ENCODE results near the gene SAPCD1. TPM values are rescaled to one million over a fixed set of nuclear protein-coding genes. Genes with fewer than 3 reads are reported as not detected.

SAPCD1 gene
- total RNA-seq, 1 experiment from 2014 or later: 18.2 TPM

- peak overlapping the region; percentile 72 for H3K9ac ChIP-seq (ENCODE audit: low read length)
- ChIA-PET RAD21 (ENCODE audit: low non-redundant PET in 1 of 2, low total read pairs in 2 of 2, uncharacterized antibody in 2 of 2, unreplicated experiment in 2 of 2) (interaction anchor here in 1 of 2 experiments (0.6 to 0.7 kb wide), 2 partner anchors 18 to 26 kb away, joined by 3 read pairs; partner anchors contain the start of gene ABHD16A), POLR2A (interaction anchor here (0.6 to 2.2 kb wide), 5 partner anchors 10 to 98 kb away, joined by 3 to 12 read pairs (median 8); partner anchors contain the start of genes ABHD16A, HSPA1B, LY6G5C and MSH5), CTCF (interaction anchor here (0.6 to 2.3 kb wide), 4 partner anchors 9 to 133 kb away, joined by 3 to 13 read pairs (median 8); partner anchors contain the start of gene NEU1)
- no TSS peak for BruUV-seq (replicated peaks)
- H3K4me1 ChIP-seq (ENCODE audit: control insufficient read depth in 1 of 2, insufficient read depth in 2 of 2, low read length in 2 of 2): peaks cover 12 to 35% of the 10 kb centered on the region in 2 experiments
- peak overlapping the region; percentile 70 to 72 for H3K4me3 ChIP-seq (replicated peaks in 1 of 2; ENCODE audit: low read depth in 1 of 2, low read length in 2 of 2)
- peaks cover 24% of the 10 kb centered on the region for H3K79me2 ChIP-seq (ENCODE audit: insufficient read depth, low read length)
- no peak overlapping the region for H2AFZ ChIP-seq (ENCODE audit: low read depth, low read length, poor library complexity, severe bottlenecking)
- peak overlapping the region; percentile 98 for H3K4me2 ChIP-seq (ENCODE audit: low read length)
- ATAC-seq (peak; percentile 82), DNase-seq (ENCODE audit: low read depth, low spot score) (peak; percentile 70)
- no peaks in the 10 kb centered on the region for H3K9me2 ChIP-seq (ENCODE audit: insufficient read depth)
- intact Hi-C loops (cut with micrococcal nuclease): no loop called here
- H4K20me1 ChIP-seq (ENCODE audit: insufficient read depth): no peaks in the 10 kb centered on the region; the same call in 1 of the 2 replicates
- H3K27me3 ChIP-seq (ENCODE audit: insufficient read depth, low read length): no peaks in the 10 kb centered on the region
- peaks cover 28 to 31% of the 10 kb centered on the region in 2 experiments for H3K36me3 ChIP-seq (ENCODE audit: control insufficient read depth in 1 of 2, insufficient read depth in 2 of 2, low read length in 2 of 2)
- H3K9me3 ChIP-seq (ENCODE audit: control insufficient read depth in 1 of 2, insufficient read depth in 1 of 2, low read depth in 1 of 2, low read length in 2 of 2): no peaks in the 10 kb centered on the region
- peak overlapping the region; percentile 90 for H3K27ac ChIP-seq (ENCODE audit: low read depth, low read length)
- TF ChIP-seq RAD21 (IDR thresholded peaks at IDR 0.05; ENCODE audit: low read depth): no peak
- TF ChIP-seq, protein P1, sequence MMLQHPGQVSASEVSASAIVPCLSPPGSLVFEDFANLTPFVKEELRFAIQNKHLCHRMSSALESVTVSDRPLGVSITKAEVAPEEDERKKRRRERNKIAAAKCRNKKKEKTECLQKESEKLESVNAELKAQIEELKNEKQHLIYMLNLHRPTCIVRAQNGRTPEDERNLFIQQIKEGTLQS (IDR thresholded peaks at IDR 0.05): no peak
- no peak for TF ChIP-seq POLR2A (IDR thresholded peaks at IDR 0.05; ENCODE audit: borderline replicate concordance, extremely low read depth, insufficient read depth, insufficient read length)
- no peak for TF ChIP-seq ELF1 (IDR thresholded peaks at IDR 0.05; ENCODE audit: borderline replicate concordance, low read depth)
- no peak for TF ChIP-seq TCF7L2 (IDR thresholded peaks at IDR 0.05; ENCODE audit: borderline replicate concordance, extremely low read depth, insufficient read depth, insufficient read length)
- no peak for TF ChIP-seq ZNF274 (IDR thresholded peaks at IDR 0.05; ENCODE audit: low read depth, low read length)
- TF ChIP-seq, protein P2, sequence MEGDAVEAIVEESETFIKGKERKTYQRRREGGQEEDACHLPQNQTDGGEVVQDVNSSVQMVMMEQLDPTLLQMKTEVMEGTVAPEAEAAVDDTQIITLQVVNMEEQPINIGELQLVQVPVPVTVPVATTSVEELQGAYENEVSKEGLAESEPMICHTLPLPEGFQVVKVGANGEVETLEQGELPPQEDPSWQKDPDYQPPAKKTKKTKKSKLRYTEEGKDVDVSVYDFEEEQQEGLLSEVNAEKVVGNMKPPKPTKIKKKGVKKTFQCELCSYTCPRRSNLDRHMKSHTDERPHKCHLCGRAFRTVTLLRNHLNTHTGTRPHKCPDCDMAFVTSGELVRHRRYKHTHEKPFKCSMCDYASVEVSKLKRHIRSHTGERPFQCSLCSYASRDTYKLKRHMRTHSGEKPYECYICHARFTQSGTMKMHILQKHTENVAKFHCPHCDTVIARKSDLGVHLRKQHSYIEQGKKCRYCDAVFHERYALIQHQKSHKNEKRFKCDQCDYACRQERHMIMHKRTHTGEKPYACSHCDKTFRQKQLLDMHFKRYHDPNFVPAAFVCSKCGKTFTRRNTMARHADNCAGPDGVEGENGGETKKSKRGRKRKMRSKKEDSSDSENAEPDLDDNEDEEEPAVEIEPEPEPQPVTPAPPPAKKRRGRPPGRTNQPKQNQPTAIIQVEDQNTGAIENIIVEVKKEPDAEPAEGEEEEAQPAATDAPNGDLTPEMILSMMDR (IDR thresholded peaks at IDR 0.05 in 2 of 3, conservative IDR thresholded peaks at IDR 0.05 in 1 of 3; ENCODE audit: borderline replicate concordance in 1 of 3, insufficient read depth in 1 of 3, low read depth in 2 of 3, low read length in 2 of 3): peak in 2 of 3 experiments; percentile 50 to 64; a peak in 1 of 6 replicates
- peak; percentile 73; the same call in 1 of the 2 replicates for TF ChIP-seq POLR2AphosphoS5 (IDR thresholded peaks at IDR 0.05; ENCODE audit: low read depth, low read length)
Measured at GRCh38 chr6:31729515-31729978, 32.9 kb upstream of the SAPCD1 start.

All from HCT116 (cell line).